AG08396 (cell line): ENCODE data around the gene CTSO.
"Not testable (repeated sequence)": the region's sequence is repeated elsewhere in the genome, so short reads cannot be mapped to it uniquely, and the experiment has no call there.

ENCODE experiments used
- DNase-seq: peaks from one replicate; pipeline ENCODE4 v3.0.0; 2012; ENCODE audit warnings: low spot score, mixed read lengths

The CTSO gene

GRCh38 chr4:155954939-155955338 is 1.3 kb upstream of the CTSO start:
- no peak for DNase-seq

DNA sequence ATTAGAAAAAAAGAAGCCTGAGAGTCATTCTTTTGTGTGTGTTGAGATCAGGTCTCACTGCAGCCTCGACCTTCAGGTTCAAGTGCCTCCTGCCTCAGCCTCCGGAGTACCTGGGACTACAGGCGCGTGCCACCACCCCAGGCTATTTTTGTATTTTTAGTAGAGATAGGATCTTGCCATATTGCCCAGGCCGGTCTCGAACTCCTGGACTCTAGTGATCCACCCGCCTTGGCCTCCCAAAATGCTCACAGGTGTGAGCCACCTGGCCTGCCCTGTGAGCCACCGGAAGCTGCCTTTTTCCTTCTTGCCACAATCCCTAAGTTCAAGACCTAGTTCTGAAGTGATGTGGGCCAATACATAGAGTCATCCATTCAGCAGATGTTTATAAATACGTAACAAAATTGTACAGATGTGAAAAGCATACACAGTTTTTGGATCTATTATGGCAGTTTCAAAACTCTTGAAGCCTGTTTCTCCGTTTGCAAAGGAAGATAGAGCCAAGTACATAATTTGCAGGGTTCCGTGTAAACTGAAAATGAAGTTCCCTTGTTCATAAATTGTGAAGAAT is 536 bp upstream of the CTSO start:
- DNase-seq, result no peak

DNA sequence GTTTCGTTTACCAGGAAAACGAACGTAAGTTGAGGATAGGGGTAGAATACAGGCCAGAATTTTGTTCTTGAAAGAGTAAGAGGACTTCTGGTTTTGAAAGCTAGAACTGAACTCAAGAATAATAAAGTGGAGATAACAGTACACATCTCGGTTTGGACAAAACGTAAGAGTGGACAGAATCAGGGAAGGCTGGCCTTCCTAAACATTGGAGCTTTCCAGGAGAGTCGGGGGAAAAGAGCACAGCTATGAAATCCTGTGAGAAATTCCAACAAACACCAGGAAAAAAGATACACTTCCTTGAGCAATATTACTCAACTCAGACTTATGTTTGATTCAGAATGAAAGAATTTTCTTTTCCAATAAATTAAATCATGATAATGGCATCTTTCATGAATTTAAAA is 1.2 kb downstream of the CTSO start:
- no peak for DNase-seq

GRCh38 chr4:155950461-155950860 is 3.2 kb downstream of the CTSO start:
- DNase-seq, result no peak

GRCh38 chr4:155948541-155948940 is 5.1 kb downstream of the CTSO start:
- no peak for DNase-seq

GRCh38 chr4:155946486-155946885 is 7.2 kb downstream of the CTSO start:
- no peak for DNase-seq

DNA sequence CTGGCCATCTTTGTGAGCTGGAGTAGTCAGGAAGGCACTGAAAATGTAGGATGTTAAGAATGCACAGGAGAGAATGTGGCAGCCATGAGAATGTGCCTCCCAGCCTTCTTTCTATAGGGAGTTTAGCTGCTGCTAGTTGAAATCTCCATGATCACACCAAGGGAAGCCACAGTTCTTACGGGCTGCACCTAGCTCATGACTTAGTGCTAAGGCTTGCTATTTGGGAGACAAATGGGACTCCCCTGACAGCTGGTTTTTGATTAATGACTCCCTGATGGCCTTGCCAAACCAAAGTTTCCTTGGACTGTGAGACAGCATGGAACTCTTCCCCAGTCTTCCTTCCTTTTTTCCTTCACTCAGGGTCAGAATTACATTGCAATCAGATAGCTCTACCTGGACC is 9.2 kb downstream of the CTSO start:
- DNase-seq, result no peak

DNA sequence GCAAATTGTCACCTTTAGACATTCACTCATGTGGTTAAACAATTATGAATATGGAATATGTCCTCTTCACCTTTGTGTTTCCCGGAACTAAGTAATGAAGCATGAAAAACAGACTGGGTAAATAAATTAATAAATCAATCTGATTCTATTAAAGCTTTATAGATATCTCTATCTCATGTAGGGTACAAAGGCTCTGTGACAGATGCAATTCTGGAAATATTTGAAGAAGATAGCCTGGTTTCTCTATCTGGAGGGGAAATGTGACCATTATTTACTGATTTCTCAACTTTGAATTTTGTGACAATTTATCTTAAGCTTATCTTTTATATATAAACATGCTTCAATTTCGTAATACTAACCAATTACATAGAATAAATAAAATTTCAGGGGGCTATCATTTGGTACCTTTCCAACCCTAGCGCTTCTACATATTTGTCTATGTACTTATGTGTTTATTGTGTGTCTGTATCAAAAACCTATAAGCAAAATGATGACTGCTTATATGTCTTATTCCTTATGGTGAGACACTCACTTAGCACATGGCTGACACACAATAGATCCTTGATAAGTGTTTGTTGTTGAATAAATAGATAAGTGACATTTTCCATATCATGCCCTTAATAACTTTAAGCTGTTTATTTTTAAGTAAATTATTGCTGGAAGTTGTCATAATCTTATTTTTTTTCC is 9.9 kb downstream of the CTSO start:
- no peak for DNase-seq

DNA sequence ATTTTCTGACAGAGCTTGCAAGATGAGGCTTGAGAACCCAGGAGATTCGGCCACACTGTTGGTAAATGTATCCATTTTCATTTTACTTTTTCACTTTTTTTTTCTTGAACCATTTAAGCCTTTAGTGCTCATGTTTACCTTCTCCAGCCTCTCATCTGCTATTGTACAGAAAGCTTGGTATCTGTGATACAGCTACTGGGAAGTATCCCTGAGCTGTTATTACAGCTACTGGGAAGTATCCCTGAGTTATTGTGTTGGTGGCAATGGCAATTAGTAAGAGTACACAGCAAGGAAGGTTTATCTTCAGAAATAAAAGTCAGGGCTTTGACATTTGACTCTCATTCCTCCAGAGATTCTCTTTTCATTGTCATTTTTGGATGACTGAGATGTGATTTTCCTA is 11.8 kb downstream of the CTSO start:
- DNase-seq, result no peak

DNA sequence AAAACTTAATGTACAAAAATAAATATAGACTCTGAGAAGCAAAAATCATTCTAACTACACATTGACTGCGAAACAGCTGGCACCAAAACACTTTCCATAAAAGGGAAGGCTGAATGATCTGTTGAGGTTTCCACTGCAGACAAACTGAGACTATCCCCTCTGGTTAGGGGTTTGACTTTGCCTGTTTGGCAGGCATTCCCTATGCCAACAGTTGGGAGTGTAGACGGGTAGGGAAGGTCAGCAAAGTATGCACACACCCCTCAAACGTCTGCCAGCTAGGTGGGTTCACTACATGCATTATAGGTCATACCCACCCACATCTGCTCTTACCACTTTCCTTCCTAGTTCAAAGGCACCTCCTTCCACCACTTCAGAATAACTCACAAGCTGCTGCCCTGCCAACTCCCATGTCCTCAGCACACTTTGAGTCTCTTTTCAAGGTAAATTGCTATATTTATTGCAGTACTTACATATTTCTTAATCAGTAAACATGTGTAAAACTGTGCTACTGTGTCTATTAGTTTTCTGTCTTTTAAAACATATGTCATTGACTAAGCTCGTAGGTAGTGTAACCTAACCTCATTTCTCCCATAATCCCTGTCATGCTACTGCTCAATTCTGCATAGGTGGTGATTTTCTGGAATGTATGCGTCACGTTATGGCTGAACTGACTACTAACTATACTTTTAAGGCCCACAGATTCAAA is 12.4 kb downstream of the CTSO start:
- no peak for DNase-seq

- no peak for DNase-seq
These were observed 18.2 kb downstream of the CTSO start for GRCh38 chr4:155935389-155935986.

DNA sequence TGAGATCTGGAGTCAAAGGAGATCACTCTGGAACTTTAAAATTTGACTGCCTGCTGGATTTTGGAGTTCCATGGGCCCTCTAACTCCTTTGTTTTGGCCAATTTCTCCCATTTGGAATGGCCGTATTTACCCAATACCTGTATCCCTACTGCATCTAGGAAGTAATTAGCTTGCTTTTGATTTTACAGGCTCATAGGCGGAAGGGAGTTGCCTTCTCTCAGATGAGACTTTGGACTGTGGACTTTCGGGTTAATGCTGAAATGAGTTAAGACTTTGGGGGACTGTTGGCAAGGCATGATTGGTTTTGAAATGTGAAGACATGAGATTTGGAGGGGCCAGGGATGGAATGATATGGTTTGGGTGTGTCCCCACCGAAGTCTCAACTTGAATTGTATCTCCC is 19.0 kb downstream of the CTSO start:
- not testable (repeated sequence) for DNase-seq

GRCh38 chr4:155931634-155932033 is 22.0 kb downstream of the CTSO start:
- no peak for DNase-seq

- DNase-seq, result no peak
These were observed 23.3 kb downstream of the CTSO start for GRCh38 chr4:155930330-155930729.

GRCh38 chr4:155929833-155930232 is 23.8 kb downstream of the CTSO start:
- no peak for DNase-seq

DNA sequence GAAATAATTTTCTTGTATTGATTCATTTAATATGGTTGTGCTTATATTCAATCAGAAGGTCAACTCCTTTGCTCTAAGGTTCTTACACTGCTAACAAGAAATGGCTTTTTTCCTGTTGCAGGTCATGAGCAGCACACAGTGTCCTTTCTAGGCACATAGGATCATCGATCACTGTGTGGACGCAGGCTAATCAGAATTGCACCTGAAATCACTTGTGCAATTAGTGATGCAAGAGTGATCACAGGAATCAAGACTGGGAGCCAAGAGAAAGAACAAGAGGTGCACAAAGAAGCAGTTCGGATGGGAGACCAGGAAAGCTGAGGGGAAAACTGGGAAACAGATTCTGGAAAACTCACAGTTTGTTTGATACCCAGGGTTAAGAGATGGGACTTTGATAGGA is 29.0 kb downstream of the CTSO start:
- DNase-seq, result no peak

GRCh38 chr4:155921597-155921996 is 32.1 kb downstream of the CTSO start:
- DNase-seq, result no peak

- no peak for DNase-seq
These were observed 38.9 kb downstream of the CTSO start for GRCh38 chr4:155914782-155915181.

- DNase-seq, result no peak
These were observed 41.8 kb downstream of the CTSO start for GRCh38 chr4:155911905-155912304.

GRCh38 chr4:155909615-155910226 is 43.9 kb downstream of the CTSO start:
- DNase-seq, result no peak

DNA sequence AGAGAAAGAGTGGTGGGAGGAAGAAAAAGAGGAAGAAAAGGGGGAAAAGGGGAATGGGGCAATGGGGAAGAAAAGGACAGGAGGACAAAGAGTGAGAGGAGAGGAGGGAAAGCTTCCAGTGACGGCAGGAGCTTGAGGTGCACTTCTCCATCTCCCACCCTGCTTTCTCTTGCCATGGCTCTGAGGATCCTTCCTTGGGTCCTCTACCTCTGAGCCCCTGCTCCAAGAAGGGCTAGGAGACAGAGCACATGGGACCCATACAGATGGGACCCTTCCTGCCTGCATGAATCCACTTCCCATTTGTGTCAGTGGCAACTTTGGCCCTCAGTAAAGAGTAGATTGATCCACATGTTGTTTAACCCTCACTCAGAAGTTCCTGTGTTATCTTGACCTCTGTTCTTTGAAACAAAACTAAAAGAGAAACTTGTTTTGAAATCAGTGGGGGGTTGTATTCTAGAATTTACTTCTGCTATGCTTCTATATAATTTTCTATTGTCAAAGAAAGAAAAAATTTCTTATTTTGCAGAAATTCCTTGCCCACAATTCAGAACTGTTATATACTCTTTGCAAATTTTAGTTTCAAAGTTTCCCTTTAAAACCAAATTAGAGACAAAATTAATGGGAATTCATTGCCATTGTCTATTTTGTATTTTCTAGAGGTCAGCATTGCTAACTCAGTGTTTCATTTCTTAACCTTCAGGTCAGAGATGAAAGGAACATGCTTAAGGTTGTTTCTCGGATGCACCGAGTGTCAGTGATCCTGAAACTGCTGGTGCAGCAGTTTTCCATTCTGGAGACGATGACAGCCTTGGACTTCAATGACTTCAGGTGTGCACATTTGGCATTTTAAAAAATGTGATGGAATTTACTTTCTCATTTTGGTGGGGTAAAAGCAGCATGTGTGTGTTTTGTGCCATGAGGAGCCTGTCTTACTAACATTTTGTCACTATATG is 45.2 kb downstream of the CTSO start:
- no peak for DNase-seq

DNA sequence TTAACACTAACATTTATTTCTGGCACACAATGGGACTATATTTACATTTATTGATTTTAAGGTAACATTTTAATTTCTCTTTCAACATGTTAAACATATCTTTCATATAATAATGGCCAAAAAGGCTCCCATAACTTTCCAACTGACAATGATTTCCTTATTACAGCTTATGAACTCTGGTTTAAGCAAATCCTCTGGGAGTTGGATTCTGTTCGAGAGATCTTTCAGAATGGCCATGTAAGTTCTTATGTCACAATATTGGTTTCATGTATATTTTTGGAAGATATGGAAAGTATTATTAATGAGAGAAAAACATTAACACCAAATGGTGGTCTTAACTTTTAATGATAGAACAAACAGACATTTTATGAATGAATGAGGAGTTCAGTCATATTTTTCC is 46.1 kb downstream of the CTSO start:
- DNase-seq, result no peak
